Adrenal gland (tissue), 12 donors: ENCODE measurements around the gene SMAD3. TPM values are rescaled to one million over a fixed set of nuclear protein-coding genes. Genes with fewer than 3 reads are reported as not detected.
"Not testable (repeated sequence)": the region's sequence is repeated elsewhere in the genome, so short reads cannot be mapped to it uniquely, and the experiment has no call there.

Source experiments
- DNase-seq, 7 donors: peaks; one replicate each; pipeline ENCODE4 v3.0.0-alpha.2; 2019 to 2020
- H3K27ac ChIP-seq, 5 donors: fragments of 200-600 bp; sonication (generic) in 4 of 5; 1 replicate in 3 of 5; 2 replicates in 2 of 5; pipeline versions ENCODE4 v1.5.1 to v1.8.0; 2016 to 2020; ENCODE audit warnings: mild to moderate bottlenecking in 1 of 5
- H3K27me3 ChIP-seq: fragments of 200-600 bp; 2 replicates; pipeline ENCODE4 v1.8.0; 2021
- H3K36me3 ChIP-seq, 2 donors: fragments of 200-600 bp; replicated peaks in 1 of 2; 1 replicate in 1 of 2; 2 replicates in 1 of 2; pipeline versions ENCODE4 v1.5.1 to v1.8.0; 2018 to 2022
- H3K4me1 ChIP-seq, 2 donors: fragments of 200-600 bp; replicated peaks in 1 of 2; 1 replicate in 1 of 2; 2 replicates in 1 of 2; pipeline versions ENCODE4 v1.5.1 to v1.8.0; 2018 to 2021
- H3K4me3 ChIP-seq, 4 donors: fragments of 200-600 bp; sonication (generic) in 3 of 4; one replicate each; pipeline ENCODE4 v1.5.1; 2016 to 2018
- H3K9me3 ChIP-seq, 3 donors: fragments of 200-600 bp; sonication (generic) in 1 of 3; replicated peaks in 1 of 3; 1 replicate in 2 of 3; 2 replicates in 1 of 3; pipeline versions ENCODE4 v1.5.1 to v1.8.0; 2016 to 2021
- CTCF ChIP-seq, 6 experiments: fragments of 450-650 bp in 4 of 6; fragments of 200-600 bp in 2 of 6; sonication (generic) in 1 of 6; IDR thresholded peaks; 1 replicate in 5 of 6; 2 replicates in 1 of 6; pipeline versions ENCODE4 v1.5.1 to v1.8.0; 2016 to 2021; ENCODE audit warnings: antibody characterized with exemption in 6 of 6, mild to moderate bottlenecking in 2 of 6, moderate library complexity in 1 of 6
- POLR2A ChIP-seq, 2 donors: fragments of 450-650 bp; IDR thresholded peaks; one replicate each; pipeline ENCODE4 v1.6.1; 2017; ENCODE audit warnings: antibody characterized with exemption in 2 of 2, mild to moderate bottlenecking in 2 of 2, moderate library complexity in 1 of 2
- WGBS, 4 donors: extraction: QIAGEN DNeasy Blood & Tissue Kit in 2 of 4; methylation state at CpG; one replicate each; pipeline versions ENCODE4 v1.1.5 to v1.1.7; 2013 to 2017; 5-methylcytosine and 5-hydroxymethylcytosine counted together
- intact Hi-C, 2 donors: fragments of 100-400 bp; cut with DNase I; formaldehyde crosslinking; loops; one replicate each; pipeline versions ENCODE4 v1.14.1 to v1.15.0; 2022 to 2023
- polyA plus RNA-seq, 3 donors: library from polyadenylated mRNA; stranded (reverse); fragments of 200-250 nt in 2 of 3; fragments of 350-450 nt in 1 of 3; fragmentation: Illumina TruSeq in 1 of 3; extraction: RNeasy Lipid Tissue Mini Kit (QIAGEN cat#74804) in 1 of 3; gene quantifications; one replicate each; pipeline ENCODE4 v1.2.3, GENCODE V29; 2013 to 2014
- total RNA-seq, 9 donors: library from RNA; depleted of rRNA in 4 of 9; stranded (reverse); fragments of >200 nt in 4 of 9; fragments of 120-200 nt in 1 of 9; fragmentation: NEBNext Ultra II Directional in 1 of 9; extraction: Animal tissue kit (Norgen Biotek cat#: 25700) in 1 of 9; gene quantifications; one replicate each; pipeline versions ENCODE4 v1.1.0 to v1.2.4, GENCODE V29; 2013 to 2023
- donor health status: healthy with polysubstance abuse.
- donor health status: Bipolar disorder and iron deficiency.
- donor health status: DM: yes; HTN: yes; CAD: no.
- donor health status: DM: no; HTN: no; CAD: no.
- donor health status: DM: no; HTN: no; CAD: no.
- donor health status: DM: yes; HTN: yes; CAD: no.

SMAD3 gene
- total and polyA plus RNA-seq, 12 donors: 6.4 to 92.0 (median 8.0) TPM

DNA sequence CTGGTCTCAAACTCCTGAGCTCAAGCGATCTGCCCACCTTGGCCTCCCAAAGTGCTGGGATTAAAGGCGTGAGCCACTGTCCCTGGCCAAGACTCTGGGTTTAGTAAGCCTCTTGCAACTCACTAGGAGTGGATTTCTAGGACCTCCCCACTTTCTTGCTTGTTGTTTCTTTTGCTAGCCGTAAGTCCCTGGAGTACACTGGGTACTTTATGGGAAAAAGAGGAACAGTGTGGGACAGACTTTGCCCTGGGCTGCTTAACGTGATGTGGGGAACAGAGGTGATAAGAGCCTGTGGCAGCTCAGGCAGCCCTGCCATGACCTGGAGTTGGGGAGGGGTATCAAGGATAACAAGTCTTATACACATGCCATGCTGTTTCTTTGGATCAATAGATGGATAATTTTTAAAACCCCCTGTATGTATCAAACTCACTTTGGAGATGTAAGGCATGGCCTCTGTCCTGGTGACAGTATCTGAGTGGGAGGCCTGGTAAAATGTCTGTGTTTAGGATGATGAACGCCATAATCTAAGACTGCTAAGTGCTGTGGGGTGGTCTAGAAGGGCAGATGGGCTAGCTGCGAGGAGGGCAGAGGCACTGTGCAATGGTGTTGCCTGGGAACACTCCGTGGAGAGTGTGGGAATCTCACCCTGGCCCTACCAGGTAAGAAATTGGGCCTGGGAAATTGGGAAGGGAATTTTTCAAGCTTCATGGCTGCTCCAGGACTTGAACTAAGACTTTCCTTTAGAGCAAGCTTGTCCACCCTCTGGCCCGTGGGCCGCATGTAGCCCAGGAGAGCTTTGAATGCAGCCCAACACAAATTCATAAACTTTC, 54.8 kb downstream of the SMAD3 start:
- Histone ChIP-seq H3K27me3 (no peaks in the 10 kb centered on the region), H3K27ac (peak overlapping the region in 3 of 5 donors; percentile 22 to 87 (median 84)), H3K9me3 (no peaks in the 10 kb centered on the region), H3K36me3 (no peaks in the 10 kb centered on the region), H3K4me3 (no peak overlapping the region), H3K4me1 (peaks cover 24 to 39% of the 10 kb centered on the region in 2 donors)
- no peak for DNase-seq
- intact Hi-C loops: no loop called here
- 81 to 89% (median 88%) methylated on average over 9 of the region's 9 CpGs for WGBS, 4 donors
- no peak for TF ChIP-seq POLR2A (IDR thresholded peaks at IDR 0.05)
- no peak for TF ChIP-seq CTCF (IDR thresholded peaks at IDR 0.05)

- DNase-seq: peak; percentile 78 to 90 (median 86)
- Histone ChIP-seq H3K27me3 (no peaks in the 10 kb centered on the region), H3K36me3 (no peaks in the 10 kb centered on the region), H3K27ac (peak overlapping the region in 4 of 5 donors; percentile 66 to 87 (median 78)), H3K4me3 (peak overlapping the region in 1 of 4 donors; percentile 27), H3K9me3 (no peaks in the 10 kb centered on the region), H3K4me1 (peaks cover 31 to 47% of the 10 kb centered on the region in 2 donors)
- peak in 1 of 2 donors; percentile 29 for TF ChIP-seq POLR2A (IDR thresholded peaks at IDR 0.05)
- no peak for TF ChIP-seq CTCF (IDR thresholded peaks at IDR 0.05)
- 17 to 37% (median 20%) methylated on average over 13 to 27 of the region's 27 CpGs for WGBS, 4 donors
- intact Hi-C loops: no loop called here
These were observed 55.6 kb downstream of the SMAD3 start for GRCh38 chr15:67120839-67121643.

GRCh38 chr15:67121644-67122605, 56.5 kb downstream of the SMAD3 start:
- peaks cover 33 to 52% of the 10 kb centered on the region in 2 donors for H3K4me1 ChIP-seq
- H3K4me3 ChIP-seq: no peak overlapping the region
- no peak for TF ChIP-seq POLR2A (IDR thresholded peaks at IDR 0.05)
- no peak for TF ChIP-seq CTCF (IDR thresholded peaks at IDR 0.05)
- H3K27me3 ChIP-seq: no peaks in the 10 kb centered on the region
- H3K9me3 ChIP-seq: no peaks in the 10 kb centered on the region
- peak overlapping the region in 4 of 5 donors; percentile 66 to 87 (median 78) for H3K27ac ChIP-seq
- 79 to 86% (median 83%) methylated on average over 10 of the region's 10 CpGs for WGBS, 4 donors
- no peaks in the 10 kb centered on the region for H3K36me3 ChIP-seq
- intact Hi-C loops: no loop called here
- DNase-seq: no peak

DNA sequence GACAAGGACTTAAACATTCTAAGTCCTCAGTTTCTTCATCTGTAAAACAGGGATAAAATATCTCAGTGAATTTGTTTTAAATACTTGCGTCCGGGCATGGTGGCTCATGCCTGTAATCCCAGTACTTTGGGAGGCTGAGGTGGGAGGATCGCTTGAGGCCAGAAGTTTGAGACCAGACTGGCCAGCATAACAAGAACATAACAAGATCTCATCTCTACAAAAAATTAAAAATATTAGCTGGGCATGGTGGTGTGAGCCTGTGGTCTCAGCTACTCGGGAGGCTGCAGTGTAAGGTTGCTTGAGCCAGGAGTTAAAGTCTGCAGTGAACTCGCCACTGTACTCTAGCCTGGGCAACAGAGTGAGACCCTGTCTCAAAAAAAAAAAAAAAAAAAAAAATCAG, 57.4 kb downstream of the SMAD3 start:
- DNase-seq, H3K27ac ChIP-seq, H3K27me3 ChIP-seq, intact Hi-C loops, H3K36me3 ChIP-seq, H3K4me3 ChIP-seq, H3K9me3 ChIP-seq: not testable (repeated sequence)
- WGBS, 4 donors: 73 to 81% (median 80%) methylated on average over 5 of the region's 5 CpGs
- H3K4me1 ChIP-seq: peaks cover 30 to 49% of the 10 kb centered on the region in 2 donors

- H3K27ac ChIP-seq, intact Hi-C loops, DNase-seq, H3K9me3 ChIP-seq, H3K27me3 ChIP-seq, H3K4me3 ChIP-seq, H3K36me3 ChIP-seq: not testable (repeated sequence)
- 90 to 99% (median 95%) methylated on average over 8 of the region's 8 CpGs for WGBS, 4 donors
- H3K4me1 ChIP-seq: peaks cover 30 to 54% of the 10 kb centered on the region in 2 donors
These were observed 57.9 kb downstream of the SMAD3 start for GRCh38 chr15:67123291-67123690.
